Peyer's patch (tissue), 4 donors: ENCODE data around the gene PEX10.

Source experiments
- POLR2A ChIP-seq, 2 donors: fragments of 450-650 bp; IDR thresholded peaks; one replicate each; pipeline ENCODE4 v1.5.1; 2017; ENCODE audit warnings: antibody characterized with exemption in 2 of 2, mild to moderate bottlenecking in 2 of 2, moderate library complexity in 2 of 2
- TF ChIP-seq, protein P1 (sequence below), 6 experiments: fragments of 450-650 bp in 4 of 6; fragments of 200-600 bp in 2 of 6; sonication (generic) in 1 of 6; IDR thresholded peaks; one replicate each; pipeline ENCODE4 v1.5.1; 2017 to 2019; ENCODE audit warnings: antibody characterized with exemption in 6 of 6, mild to moderate bottlenecking in 3 of 6, moderate library complexity in 1 of 6

- TF ChIP-seq, protein P1, sequence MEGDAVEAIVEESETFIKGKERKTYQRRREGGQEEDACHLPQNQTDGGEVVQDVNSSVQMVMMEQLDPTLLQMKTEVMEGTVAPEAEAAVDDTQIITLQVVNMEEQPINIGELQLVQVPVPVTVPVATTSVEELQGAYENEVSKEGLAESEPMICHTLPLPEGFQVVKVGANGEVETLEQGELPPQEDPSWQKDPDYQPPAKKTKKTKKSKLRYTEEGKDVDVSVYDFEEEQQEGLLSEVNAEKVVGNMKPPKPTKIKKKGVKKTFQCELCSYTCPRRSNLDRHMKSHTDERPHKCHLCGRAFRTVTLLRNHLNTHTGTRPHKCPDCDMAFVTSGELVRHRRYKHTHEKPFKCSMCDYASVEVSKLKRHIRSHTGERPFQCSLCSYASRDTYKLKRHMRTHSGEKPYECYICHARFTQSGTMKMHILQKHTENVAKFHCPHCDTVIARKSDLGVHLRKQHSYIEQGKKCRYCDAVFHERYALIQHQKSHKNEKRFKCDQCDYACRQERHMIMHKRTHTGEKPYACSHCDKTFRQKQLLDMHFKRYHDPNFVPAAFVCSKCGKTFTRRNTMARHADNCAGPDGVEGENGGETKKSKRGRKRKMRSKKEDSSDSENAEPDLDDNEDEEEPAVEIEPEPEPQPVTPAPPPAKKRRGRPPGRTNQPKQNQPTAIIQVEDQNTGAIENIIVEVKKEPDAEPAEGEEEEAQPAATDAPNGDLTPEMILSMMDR (IDR thresholded peaks at IDR 0.05) = no peak
- TF ChIP-seq POLR2A (IDR thresholded peaks at IDR 0.05) = no peak
These were observed 36.5 kb downstream of the PEX10 start for GRCh38 chr1:2375923-2376260.
